Neural cell (in vitro differentiated cells): ENCODE results near the gene FOXO6. TPM values are rescaled to one million over a fixed set of nuclear protein-coding genes. Genes with fewer than 3 reads are reported as not detected.

ENCODE experiments used
- H2AFZ ChIP-seq: fragments of 200-600, 300-800 bp; sonication (generic), shearing (Covaris generic); 2 replicates; pipeline ENCODE4 v1.6.0; 2014; ENCODE audit warnings: low read depth, mild to moderate bottlenecking, antibody characterized with exemption, low read length, moderate library complexity
- H3F3A ChIP-seq: fragments of 200-600 bp; shearing (Covaris generic); 2 replicates; pipeline ENCODE4 v1.6.1; 2016; ENCODE audit warnings: mild to moderate bottlenecking, moderate library complexity, mixed read lengths, antibody characterized with exemption, low read length; ENCODE audit not compliant: insufficient read depth, poor library complexity, severe bottlenecking
- H3K27ac ChIP-seq: fragments of 200-600, 300-800 bp; sonication (generic), shearing (Covaris generic); 2 replicates; pipeline ENCODE4 v1.5.1; 2014; ENCODE audit warnings: mild to moderate bottlenecking, low read length, moderate library complexity
- H3K27me3 ChIP-seq: fragments of 300-800, 200-600 bp; sonication (generic), shearing (Covaris generic); 2 replicates; pipeline ENCODE4 v1.6.0; 2014; ENCODE audit warnings: mild to moderate bottlenecking, low read depth, low read length, moderate library complexity; ENCODE audit not compliant: insufficient read depth
- H3K36me3 ChIP-seq: fragments of 300-800, 200-600 bp; sonication (generic), shearing (Covaris generic); 2 replicates; pipeline ENCODE4 v1.5.1; 2014; ENCODE audit warnings: mild to moderate bottlenecking, antibody characterized with exemption, low read length, moderate library complexity; ENCODE audit not compliant: insufficient read depth
- H3K4me2 ChIP-seq: fragments of 300-800, 200-600 bp; sonication (generic), shearing (Covaris generic); 2 replicates; pipeline ENCODE4 v1.6.0; 2014; ENCODE audit warnings: mild to moderate bottlenecking, low read length
- H3K4me3 ChIP-seq: fragments of 300-800, 200-600 bp; sonication (generic), shearing (Covaris generic); 2 replicates; pipeline ENCODE4 v1.5.1; 2014; ENCODE audit warnings: mild to moderate bottlenecking, low read length, moderate library complexity
- H3K79me2 ChIP-seq: fragments of 200-600 bp; shearing (Covaris generic); replicated peaks from 2 replicates; pipeline ENCODE4 v1.6.0; 2014; ENCODE audit warnings: mild to moderate bottlenecking, low read length, moderate library complexity; ENCODE audit not compliant: insufficient read depth
- H3K9ac ChIP-seq: fragments of 300-800, 200-600 bp; sonication (generic), shearing (Covaris generic); 2 replicates; pipeline ENCODE4 v1.6.1; 2016; ENCODE audit warnings: mild to moderate bottlenecking, low read length, mixed read lengths
- H3K9me2 ChIP-seq: fragments of 200-600 bp; shearing (Covaris generic); 2 replicates; pipeline ENCODE4 v1.6.1; 2016; ENCODE audit warnings: mild to moderate bottlenecking, low read length, mixed read lengths; ENCODE audit not compliant: insufficient read depth
- H3K9me3 ChIP-seq: fragments of 200-600, 300-800 bp; sonication (generic), shearing (Covaris generic); 2 replicates; pipeline ENCODE4 v1.6.1; 2016; ENCODE audit warnings: mild to moderate bottlenecking, mixed run types, low read length, moderate library complexity, mixed read lengths
- H4K20me1 ChIP-seq: fragments of 200-600 bp; shearing (Covaris generic); 2 replicates; pipeline ENCODE4 v1.6.1; 2016; ENCODE audit warnings: mild to moderate bottlenecking, mixed run types; ENCODE audit not compliant: insufficient read depth
- EP300 ChIP-seq: fragments of 450-650 bp; conservative IDR thresholded peaks from 2 replicates; pipeline ENCODE4 v1.6.1; 2014; ENCODE audit warnings: antibody characterized with exemption, mild to moderate bottlenecking, moderate library complexity; ENCODE audit not compliant: poor library complexity, severe bottlenecking
- EZH2 ChIP-seq: fragments of 200-600, 300-800 bp; shearing (Covaris generic), sonication (generic); IDR thresholded peaks from 2 replicates; pipeline ENCODE4 v1.6.1; 2014; ENCODE audit warnings: antibody characterized with exemption, low read length, borderline replicate concordance, mild to moderate bottlenecking; ENCODE audit not compliant: insufficient read depth, poor library complexity, severe bottlenecking
- MXI1 ChIP-seq: fragments of 450-650 bp; conservative IDR thresholded peaks from 2 replicates; pipeline ENCODE4 v1.6.1; 2014; ENCODE audit warnings: antibody characterized with exemption, mild to moderate bottlenecking; ENCODE audit not compliant: poor library complexity, severe bottlenecking
- POLR2AphosphoS5 ChIP-seq: IDR thresholded peaks from 2 replicates; pipeline ENCODE4 v1.6.1; 2012
- RAD21 ChIP-seq: fragments of 450-650 bp; conservative IDR thresholded peaks from 2 replicates; pipeline ENCODE4 v1.6.1; 2014; ENCODE audit warnings: antibody characterized with exemption, mild to moderate bottlenecking, moderate library complexity
- SMC3 ChIP-seq: fragments of 450-650 bp; conservative IDR thresholded peaks from 2 replicates; pipeline ENCODE4 v1.6.1; 2014; ENCODE audit warnings: antibody characterized with exemption, mild to moderate bottlenecking, moderate library complexity; ENCODE audit not compliant: poor library complexity
- TAF1 ChIP-seq: IDR thresholded peaks from 2 replicates; pipeline ENCODE4 v1.6.1; 2012; ENCODE audit warnings: low read depth
- polyA plus RNA-seq: library from polyadenylated mRNA; depleted of rRNA; stranded (reverse); fragments of >200 nt; gene quantifications from 2 replicates; pipeline ENCODE4 v1.2.3, GENCODE V29; 2014
- TF ChIP-seq, protein P1 (sequence below): IDR thresholded peaks from 2 replicates; pipeline ENCODE4 v1.6.1; 2012; ENCODE audit warnings: borderline replicate concordance
- TF ChIP-seq, protein P2 (sequence below): fragments of 450-650 bp; IDR thresholded peaks from 2 replicates; pipeline ENCODE4 v1.5.1; 2014; ENCODE audit warnings: antibody characterized with exemption, mild to moderate bottlenecking, moderate library complexity; ENCODE audit not compliant: poor library complexity, severe bottlenecking

Gene FOXO6
- polyA plus RNA-seq, 1 donor from 2014 or later: 0.59 TPM

DNA sequence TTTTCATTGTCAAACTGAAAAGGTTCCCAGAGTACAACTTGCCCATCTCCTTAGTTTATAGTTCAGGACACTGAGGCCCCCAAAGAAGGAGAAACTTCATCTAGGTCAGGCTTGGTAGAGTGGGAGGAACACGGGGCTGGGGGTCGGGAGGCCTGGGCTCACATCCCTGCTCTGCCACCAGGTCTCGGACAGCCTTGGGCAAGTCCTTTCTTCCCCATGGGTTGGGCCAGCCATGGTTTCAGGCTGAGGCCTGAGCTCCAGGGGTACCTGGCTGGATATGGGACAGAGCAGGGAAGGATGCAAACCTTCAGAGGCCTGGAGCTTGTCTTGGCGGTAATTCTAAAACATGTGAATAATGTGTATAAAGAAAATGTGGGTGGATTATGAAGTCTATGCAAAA lies 17.0 kb downstream of the FOXO6 start:
- no peaks in the 10 kb centered on the region for H4K20me1 ChIP-seq

GRCh38 chr1:41378999-41379737 lies 17.9 kb downstream of the FOXO6 start:
- H3K4me2 ChIP-seq: no peak overlapping the region
- no peaks in the 10 kb centered on the region for H3K9me2 ChIP-seq
- TF ChIP-seq, protein P1, sequence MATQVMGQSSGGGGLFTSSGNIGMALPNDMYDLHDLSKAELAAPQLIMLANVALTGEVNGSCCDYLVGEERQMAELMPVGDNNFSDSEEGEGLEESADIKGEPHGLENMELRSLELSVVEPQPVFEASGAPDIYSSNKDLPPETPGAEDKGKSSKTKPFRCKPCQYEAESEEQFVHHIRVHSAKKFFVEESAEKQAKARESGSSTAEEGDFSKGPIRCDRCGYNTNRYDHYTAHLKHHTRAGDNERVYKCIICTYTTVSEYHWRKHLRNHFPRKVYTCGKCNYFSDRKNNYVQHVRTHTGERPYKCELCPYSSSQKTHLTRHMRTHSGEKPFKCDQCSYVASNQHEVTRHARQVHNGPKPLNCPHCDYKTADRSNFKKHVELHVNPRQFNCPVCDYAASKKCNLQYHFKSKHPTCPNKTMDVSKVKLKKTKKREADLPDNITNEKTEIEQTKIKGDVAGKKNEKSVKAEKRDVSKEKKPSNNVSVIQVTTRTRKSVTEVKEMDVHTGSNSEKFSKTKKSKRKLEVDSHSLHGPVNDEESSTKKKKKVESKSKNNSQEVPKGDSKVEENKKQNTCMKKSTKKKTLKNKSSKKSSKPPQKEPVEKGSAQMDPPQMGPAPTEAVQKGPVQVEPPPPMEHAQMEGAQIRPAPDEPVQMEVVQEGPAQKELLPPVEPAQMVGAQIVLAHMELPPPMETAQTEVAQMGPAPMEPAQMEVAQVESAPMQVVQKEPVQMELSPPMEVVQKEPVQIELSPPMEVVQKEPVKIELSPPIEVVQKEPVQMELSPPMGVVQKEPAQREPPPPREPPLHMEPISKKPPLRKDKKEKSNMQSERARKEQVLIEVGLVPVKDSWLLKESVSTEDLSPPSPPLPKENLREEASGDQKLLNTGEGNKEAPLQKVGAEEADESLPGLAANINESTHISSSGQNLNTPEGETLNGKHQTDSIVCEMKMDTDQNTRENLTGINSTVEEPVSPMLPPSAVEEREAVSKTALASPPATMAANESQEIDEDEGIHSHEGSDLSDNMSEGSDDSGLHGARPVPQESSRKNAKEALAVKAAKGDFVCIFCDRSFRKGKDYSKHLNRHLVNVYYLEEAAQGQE: no peak
- no peak for TF ChIP-seq POLR2AphosphoS5
- no peak for TF ChIP-seq MXI1
- no peak for TF ChIP-seq RAD21
- no peak for TF ChIP-seq TAF1
- TF ChIP-seq, protein P2, sequence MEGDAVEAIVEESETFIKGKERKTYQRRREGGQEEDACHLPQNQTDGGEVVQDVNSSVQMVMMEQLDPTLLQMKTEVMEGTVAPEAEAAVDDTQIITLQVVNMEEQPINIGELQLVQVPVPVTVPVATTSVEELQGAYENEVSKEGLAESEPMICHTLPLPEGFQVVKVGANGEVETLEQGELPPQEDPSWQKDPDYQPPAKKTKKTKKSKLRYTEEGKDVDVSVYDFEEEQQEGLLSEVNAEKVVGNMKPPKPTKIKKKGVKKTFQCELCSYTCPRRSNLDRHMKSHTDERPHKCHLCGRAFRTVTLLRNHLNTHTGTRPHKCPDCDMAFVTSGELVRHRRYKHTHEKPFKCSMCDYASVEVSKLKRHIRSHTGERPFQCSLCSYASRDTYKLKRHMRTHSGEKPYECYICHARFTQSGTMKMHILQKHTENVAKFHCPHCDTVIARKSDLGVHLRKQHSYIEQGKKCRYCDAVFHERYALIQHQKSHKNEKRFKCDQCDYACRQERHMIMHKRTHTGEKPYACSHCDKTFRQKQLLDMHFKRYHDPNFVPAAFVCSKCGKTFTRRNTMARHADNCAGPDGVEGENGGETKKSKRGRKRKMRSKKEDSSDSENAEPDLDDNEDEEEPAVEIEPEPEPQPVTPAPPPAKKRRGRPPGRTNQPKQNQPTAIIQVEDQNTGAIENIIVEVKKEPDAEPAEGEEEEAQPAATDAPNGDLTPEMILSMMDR: no peak
- TF ChIP-seq EZH2: no peak
- TF ChIP-seq SMC3: no peak
- peaks cover 49% of the 10 kb centered on the region for H3K27me3 ChIP-seq
- H3K9me3 ChIP-seq: no peaks in the 10 kb centered on the region
- H3K4me3 ChIP-seq: no peak overlapping the region
- H2AFZ ChIP-seq: no peak overlapping the region
- no peak overlapping the region for H3K27ac ChIP-seq
- H3K36me3 ChIP-seq: no peaks in the 10 kb centered on the region
- H3F3A ChIP-seq: no peaks in the 10 kb centered on the region
- no peaks in the 10 kb centered on the region for H4K20me1 ChIP-seq
- H3K9ac ChIP-seq: no peak overlapping the region
- H3K79me2 ChIP-seq: no peaks in the 10 kb centered on the region

More for the DNA sequence above, 17.0 kb downstream of the FOXO6 start:
- no peaks in the 10 kb centered on the region for H3K79me2 ChIP-seq
- H3K9me3 ChIP-seq: no peaks in the 10 kb centered on the region
- H3K9ac ChIP-seq: no peak overlapping the region
- H3K27ac ChIP-seq: no peak overlapping the region
- H2AFZ ChIP-seq: no peak overlapping the region
- H3K27me3 ChIP-seq: peaks cover 39% of the 10 kb centered on the region
- no peak overlapping the region for H3K4me2 ChIP-seq
- no peaks in the 10 kb centered on the region for H3F3A ChIP-seq
- no peak for TF ChIP-seq EP300
- TF ChIP-seq, protein P2: no peak
- no peak for TF ChIP-seq POLR2AphosphoS5
- TF ChIP-seq EZH2: no peak
- TF ChIP-seq RAD21: no peak
- no peak for TF ChIP-seq TAF1
- TF ChIP-seq, protein P1: no peak
- TF ChIP-seq MXI1: no peak
- TF ChIP-seq SMC3: no peak
- H3K9me2 ChIP-seq: no peaks in the 10 kb centered on the region
- H3K36me3 ChIP-seq: no peaks in the 10 kb centered on the region
- H3K4me3 ChIP-seq: no peak overlapping the region
